Skeletal muscle tissue (tissue), 4 donors: ENCODE data around the gene SRXN1. TPM values are rescaled to one million over a fixed set of nuclear protein-coding genes. Genes with fewer than 3 reads are reported as not detected.

ENCODE experiments used
- H3K27ac ChIP-seq: one replicate; pipeline ENCODE4 v1.7.0; 2013; ENCODE audit warnings: mild to moderate bottlenecking, low read depth, low read length, inconsistent platforms
- H3K27me3 ChIP-seq, 3 donors: one replicate each; pipeline ENCODE4 v1.7.0; 2013; ENCODE audit warnings: low read length in 3 of 3; ENCODE audit not compliant: control insufficient read depth in 3 of 3, insufficient read depth in 3 of 3
- H3K36me3 ChIP-seq, 3 donors: one replicate each; pipeline ENCODE4 v1.7.0; 2013; ENCODE audit warnings: low read length in 3 of 3; ENCODE audit not compliant: control insufficient read depth in 3 of 3, insufficient read depth in 3 of 3
- H3K4me1 ChIP-seq, 3 donors: one replicate each; pipeline ENCODE4 v1.7.0; 2013; ENCODE audit warnings: low read length in 3 of 3, mild to moderate bottlenecking in 3 of 3; ENCODE audit not compliant: control insufficient read depth in 3 of 3, insufficient read depth in 3 of 3
- H3K4me3 ChIP-seq, 3 donors: one replicate each; pipeline ENCODE4 v1.7.0; 2013; ENCODE audit warnings: low read length in 3 of 3
- H3K9ac ChIP-seq, 3 donors: one replicate each; pipeline ENCODE4 v1.7.0; 2013; ENCODE audit warnings: low read length in 3 of 3, mild to moderate bottlenecking in 3 of 3, moderate library complexity in 2 of 3, low read depth in 1 of 3
- H3K9me3 ChIP-seq, 3 donors: one replicate each; pipeline ENCODE4 v1.7.0; 2013; ENCODE audit warnings: low read length in 3 of 3; ENCODE audit not compliant: control insufficient read depth in 3 of 3
- total RNA-seq: library from RNA; depleted of rRNA; stranded (reverse); fragments of >200 nt; gene quantifications from one replicate; pipeline ENCODE4 v1.2.3, GENCODE V29; 2014
- donor health status: Osteomylitis.

SRXN1 gene
- total RNA-seq, 1 donor from 2014 or later = 11.0 TPM

DNA sequence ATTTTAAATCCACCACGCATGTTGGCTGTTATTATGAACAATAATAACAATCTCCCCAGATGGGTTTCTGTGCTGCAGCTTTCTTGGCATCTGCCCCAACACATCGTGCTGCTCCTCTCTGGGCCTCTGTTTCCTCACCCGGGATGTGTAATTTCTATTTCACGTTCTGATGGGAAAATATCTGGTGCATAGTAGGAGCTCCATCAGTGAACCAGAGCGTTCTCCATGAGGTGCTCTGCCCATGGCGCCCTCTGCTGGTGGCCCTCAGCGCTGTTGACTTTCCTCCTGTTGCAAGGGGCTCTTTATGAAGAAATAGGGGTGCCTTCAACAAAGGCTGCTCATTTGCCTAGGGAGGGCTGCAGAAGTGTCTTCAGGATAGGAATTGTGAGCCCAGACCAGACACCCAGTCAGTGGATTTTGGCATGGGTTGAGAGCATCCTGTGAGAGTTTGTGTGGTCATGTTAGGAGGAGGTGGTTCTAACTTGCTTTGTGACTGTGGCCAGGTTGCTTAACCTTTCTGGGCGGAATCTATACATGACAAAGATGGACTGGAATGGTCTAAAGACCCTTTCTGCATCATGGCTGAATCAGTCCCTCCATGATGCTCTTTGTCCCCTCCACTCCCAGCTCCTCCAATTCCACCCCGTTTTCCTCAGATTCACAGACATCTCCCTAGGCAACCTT, 14.5 kb upstream of the SRXN1 start:
- H3K9me3 ChIP-seq = no peaks in the 10 kb centered on the region
- no peaks in the 10 kb centered on the region for H3K36me3 ChIP-seq
- no peak overlapping the region for H3K4me3 ChIP-seq
- no peak overlapping the region for H3K9ac ChIP-seq
- H3K4me1 ChIP-seq = peaks cover 6 to 23% (median 19%) of the 10 kb centered on the region in 3 donors
- H3K27me3 ChIP-seq = peaks cover 47 to 54% (median 51%) of the 10 kb centered on the region in 3 donors
- H3K27ac ChIP-seq = no peak overlapping the region

DNA sequence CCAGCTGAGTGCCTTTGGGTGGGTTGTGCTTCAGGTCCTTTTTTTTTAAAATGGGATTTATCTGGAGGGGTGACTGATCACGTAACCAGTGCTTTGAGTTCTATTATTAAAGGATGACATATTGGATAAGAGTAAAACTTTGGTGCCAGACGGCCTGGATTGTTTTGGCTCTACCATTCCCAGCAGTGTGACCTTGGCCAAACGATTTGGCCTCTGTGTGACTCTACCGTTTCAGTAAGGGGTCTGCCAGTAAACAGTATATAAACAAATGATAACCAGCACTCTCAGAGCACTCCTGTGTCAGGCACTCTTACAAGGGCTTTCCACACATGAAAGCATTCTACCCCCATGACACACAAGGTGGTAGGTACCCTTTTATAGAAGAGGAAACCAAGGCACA, 13.9 kb upstream of the SRXN1 start:
- no peak overlapping the region for H3K9ac ChIP-seq
- peaks cover 6 to 23% (median 19%) of the 10 kb centered on the region in 3 donors for H3K4me1 ChIP-seq
- peaks cover 48 to 55% (median 50%) of the 10 kb centered on the region in 3 donors for H3K27me3 ChIP-seq
- no peaks in the 10 kb centered on the region for H3K36me3 ChIP-seq
- no peaks in the 10 kb centered on the region for H3K9me3 ChIP-seq
- no peak overlapping the region for H3K4me3 ChIP-seq
- H3K27ac ChIP-seq = no peak overlapping the region

GRCh38 chr20:665276-665675, 12.3 kb upstream of the SRXN1 start:
- no peak overlapping the region for H3K27ac ChIP-seq
- H3K4me1 ChIP-seq = peaks cover 6 to 22% (median 19%) of the 10 kb centered on the region in 3 donors
- peaks cover 47 to 59% (median 55%) of the 10 kb centered on the region in 3 donors for H3K27me3 ChIP-seq

DNA sequence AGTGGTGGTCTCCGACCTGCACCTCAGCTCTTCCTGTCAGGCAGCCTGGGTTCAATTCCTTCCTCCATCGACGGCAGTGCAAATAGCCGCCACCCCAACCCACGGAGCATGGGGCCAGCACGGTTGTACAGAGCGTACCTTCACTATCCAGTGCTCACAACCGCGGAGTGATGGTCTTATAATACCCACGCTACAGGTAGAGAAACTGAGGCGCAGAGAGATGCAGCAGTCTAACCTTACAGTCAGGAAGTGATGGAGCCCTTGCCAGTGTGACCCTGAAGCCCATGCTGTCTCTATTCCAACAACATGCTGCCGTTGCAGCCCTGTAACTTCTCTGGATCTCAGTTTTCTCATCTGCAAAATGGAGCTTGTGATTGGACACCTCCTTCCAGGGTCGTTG, 11.6 kb upstream of the SRXN1 start:
- H3K9ac ChIP-seq = no peak overlapping the region
- no peaks in the 10 kb centered on the region for H3K36me3 ChIP-seq
- H3K9me3 ChIP-seq = no peaks in the 10 kb centered on the region
- no peak overlapping the region for H3K4me3 ChIP-seq
- H3K27me3 ChIP-seq = peaks cover 47 to 59% (median 58%) of the 10 kb centered on the region in 3 donors
- H3K4me1 ChIP-seq = peaks cover 1 to 15% (median 12%) of the 10 kb centered on the region in 3 donors
- H3K27ac ChIP-seq = no peak overlapping the region

More at GRCh38 chr20:665276-665675, 12.3 kb upstream of the SRXN1 start:
- Histone ChIP-seq H3K36me3 (no peaks in the 10 kb centered on the region), H3K9ac (no peak overlapping the region), H3K4me3 (no peak overlapping the region), H3K9me3 (no peaks in the 10 kb centered on the region)

GRCh38 chr20:664151-664550, 11.2 kb upstream of the SRXN1 start:
- Histone ChIP-seq H3K36me3 (no peaks in the 10 kb centered on the region), H3K9me3 (no peaks in the 10 kb centered on the region), H3K27ac (no peak overlapping the region), H3K9ac (no peak overlapping the region), H3K4me1 (peaks cover 0 to 10% (median 10%) of the 10 kb centered on the region in 3 donors), H3K4me3 (no peak overlapping the region), H3K27me3 (peaks cover 47 to 62% (median 59%) of the 10 kb centered on the region in 3 donors)

DNA sequence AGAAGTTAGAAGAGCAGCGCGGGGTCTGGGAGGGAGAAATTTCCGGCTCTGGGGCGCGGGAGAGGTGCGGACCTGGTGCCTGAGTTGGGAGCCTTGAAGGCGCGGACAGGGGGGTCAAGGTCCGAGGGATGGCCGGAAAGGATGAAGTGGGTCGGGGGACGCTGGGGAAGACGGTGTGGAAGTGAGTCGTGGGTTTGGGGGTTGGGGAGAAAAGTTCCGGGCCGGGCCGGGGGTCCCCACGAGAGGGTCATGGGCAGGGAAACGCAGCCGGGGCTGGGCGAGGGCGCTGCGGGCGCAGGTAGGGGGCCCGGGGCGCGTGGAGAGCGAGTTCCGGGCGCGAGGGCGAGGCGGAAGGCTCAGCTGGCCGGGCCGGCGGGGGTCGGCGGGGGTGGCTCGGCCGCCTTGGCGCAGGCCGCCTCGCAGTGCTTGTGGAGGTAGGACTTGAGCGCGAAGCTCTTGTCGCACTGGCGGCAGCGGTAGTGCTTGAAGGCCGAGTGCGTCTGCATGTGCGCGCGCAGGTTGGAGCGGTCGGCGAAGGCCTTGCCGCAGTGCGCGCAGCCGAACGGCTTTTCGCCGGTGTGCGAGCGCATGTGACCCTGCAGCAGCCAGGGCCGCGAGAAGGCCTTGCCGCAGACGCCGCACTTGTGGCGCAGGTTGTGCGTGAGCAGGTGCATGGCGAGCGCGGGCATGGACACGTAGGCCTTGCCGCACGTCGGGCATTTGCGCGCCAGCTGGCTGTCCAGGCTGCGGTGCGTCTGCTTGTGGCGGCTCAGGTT, 10.5 kb upstream of the SRXN1 start:
- Histone ChIP-seq H3K9ac (no peak overlapping the region), H3K4me3 (no peak overlapping the region), H3K27ac (no peak overlapping the region), H3K27me3 (peaks cover 47 to 66% (median 59%) of the 10 kb centered on the region in 3 donors), H3K36me3 (no peaks in the 10 kb centered on the region), H3K9me3 (no peaks in the 10 kb centered on the region), H3K4me1 (peaks cover 0 to 10% (median 9%) of the 10 kb centered on the region in 3 donors)

- Histone ChIP-seq H3K36me3 (no peaks in the 10 kb centered on the region), H3K27me3 (peaks cover 47 to 66% (median 59%) of the 10 kb centered on the region in 3 donors), H3K4me3 (no peak overlapping the region), H3K9ac (no peak overlapping the region), H3K27ac (no peak overlapping the region), H3K9me3 (no peaks in the 10 kb centered on the region), H3K4me1 (peaks cover 0 to 10% (median 9%) of the 10 kb centered on the region in 3 donors)
These were observed 9.5 kb upstream of the SRXN1 start for GRCh38 chr20:662277-663192.

DNA sequence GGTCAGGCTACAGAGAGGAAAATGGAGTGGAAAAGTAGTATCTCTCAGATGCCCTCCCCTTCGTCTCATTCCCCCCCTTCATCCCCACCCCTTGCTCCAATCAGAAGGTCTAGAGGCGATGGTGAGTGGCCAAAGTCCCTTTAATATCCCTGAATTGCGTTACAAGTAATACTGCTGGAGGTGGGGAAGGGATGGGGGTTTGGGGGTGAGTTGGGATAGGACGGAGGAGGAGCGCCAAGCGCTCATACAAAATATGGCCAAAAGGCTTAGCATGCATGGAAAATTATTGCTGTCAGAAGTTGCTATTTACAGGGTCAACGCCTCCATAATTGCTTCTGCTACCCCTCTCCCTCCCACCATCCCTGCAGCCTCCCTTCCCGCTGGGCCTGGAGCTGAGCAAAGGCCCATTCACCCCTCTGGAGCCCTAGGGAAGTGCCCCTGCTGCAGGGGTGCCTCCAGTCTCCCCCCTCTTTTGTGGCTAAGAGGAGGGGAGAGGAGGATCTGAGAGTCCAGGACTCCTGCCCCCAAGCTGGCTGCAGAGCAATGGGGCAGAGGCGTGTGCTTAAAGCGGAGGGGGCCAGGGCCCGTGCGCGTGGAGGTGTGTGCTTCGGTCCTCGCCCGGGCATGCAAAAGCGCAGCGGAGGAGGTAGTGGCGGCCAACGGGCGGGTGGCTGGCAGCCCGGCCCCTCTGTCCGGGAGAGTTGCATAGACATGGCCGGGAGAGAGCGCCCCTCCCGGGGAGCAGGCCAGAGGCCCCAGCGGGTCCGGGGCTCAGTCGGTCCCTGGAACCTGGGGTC, 8.7 kb upstream of the SRXN1 start:
- Histone ChIP-seq H3K27ac (no peak overlapping the region), H3K9me3 (no peaks in the 10 kb centered on the region), H3K9ac (no peak overlapping the region), H3K4me3 (no peak overlapping the region), H3K4me1 (peaks cover 0 to 6% (median 2%) of the 10 kb centered on the region in 3 donors), H3K27me3 (peaks cover 47 to 66% (median 59%) of the 10 kb centered on the region in 3 donors), H3K36me3 (no peaks in the 10 kb centered on the region)

DNA sequence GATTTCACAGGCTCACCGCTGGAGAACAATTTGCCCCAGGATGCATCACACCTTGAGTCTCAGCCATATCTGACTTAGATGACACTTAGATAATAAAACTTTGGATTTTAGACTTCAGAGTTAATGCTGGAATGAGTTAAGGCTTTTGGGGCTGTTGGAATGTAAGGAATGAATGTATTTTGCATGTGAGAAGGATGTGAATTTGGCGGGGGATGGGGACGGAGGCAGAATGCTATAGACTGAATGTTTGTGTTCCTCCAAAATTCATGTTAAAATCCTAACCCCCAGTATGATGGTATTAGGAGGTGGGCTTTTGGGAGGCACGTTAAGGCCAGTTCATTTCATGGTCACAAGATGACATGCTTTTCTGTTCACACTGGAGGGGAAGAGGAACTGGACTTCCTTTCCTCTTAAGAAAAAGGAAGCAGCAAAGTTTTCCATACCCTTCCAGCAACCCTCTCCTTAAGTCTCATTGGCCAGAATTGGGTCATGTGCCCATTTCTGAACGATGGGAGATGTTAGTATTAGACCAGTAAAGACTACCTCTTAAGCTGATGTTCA, 5.8 kb upstream of the SRXN1 start:
- Histone ChIP-seq H3K27me3 (peaks cover 23 to 45% (median 33%) of the 10 kb centered on the region in 3 donors), H3K9ac (no peak overlapping the region), H3K4me3 (no peak overlapping the region), H3K4me1 (peaks cover 5% of the 10 kb centered on the region in 3 donors), H3K9me3 (no peaks in the 10 kb centered on the region), H3K36me3 (no peaks in the 10 kb centered on the region), H3K27ac (no peak overlapping the region)
